ENCODE results near the gene NUS1. TPM values are rescaled to one million over a fixed set of nuclear protein-coding genes. Genes with fewer than 3 reads are reported as not detected.
"Not testable (repeated sequence)": the region's sequence is repeated elsewhere in the genome, so short reads cannot be mapped to it uniquely, and the experiment has no call there.

NUS1 gene
- total and polyA plus RNA-seq, 7 experiments from 2014 or later = 10.9 to 37.6 (median 20.4) TPM

DNA sequence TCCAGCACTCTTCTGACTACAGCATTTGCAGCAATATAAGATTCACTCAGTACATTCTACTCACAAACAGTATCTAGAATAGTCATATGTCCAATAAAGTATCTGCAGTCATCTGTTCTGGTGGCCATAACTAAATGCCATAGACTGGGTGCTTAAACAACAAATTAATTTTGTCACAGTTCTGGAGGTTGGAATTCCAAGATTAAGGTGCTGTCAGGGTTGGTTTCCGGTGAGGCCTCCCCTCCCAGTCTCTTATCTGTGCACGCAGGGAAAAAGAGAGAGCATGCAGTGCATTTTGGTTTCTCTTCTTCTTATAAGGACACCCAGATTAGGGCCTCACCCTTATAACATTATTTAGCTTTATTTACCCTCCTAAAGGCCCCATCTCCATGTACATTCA, 21.3 kb upstream of the NUS1 start:
- H3K9me3 Mint-ChIP-seq = peaks cover 0 to 1% (median 0%) of the 10 kb centered on the region in 11 donors
- H3K36me3 ChIP-seq (ENCODE audit: control insufficient read depth in 2 of 3, insufficient read depth in 3 of 3, low read length in 3 of 3) = no peaks in the 10 kb centered on the region
- H3K27me3 ChIP-seq (ENCODE audit: control insufficient read depth in 2 of 2, insufficient read depth in 2 of 2, low read length in 2 of 2) = no peaks in the 10 kb centered on the region
- H3K4me3 Mint-ChIP-seq = no peak overlapping the region
- intact Hi-C loops (cut with micrococcal nuclease) = no loop called here
- ATAC-seq (no peak), DNase-seq (no peak)
- no peak overlapping the region for H3K27ac Mint-ChIP-seq
- H3K27ac ChIP-seq (ENCODE audit: low read depth, low read length) = no peak overlapping the region
- H3K4me1 Mint-ChIP-seq = peaks cover 0 to 21% (median 3%) of the 10 kb centered on the region in 7 donors
- peaks cover 0 to 4% (median 0%) of the 10 kb centered on the region in 5 donors for H3K27me3 Mint-ChIP-seq
- no peaks in the 10 kb centered on the region for H3K4me1 ChIP-seq (ENCODE audit: control insufficient read depth in 2 of 2, insufficient read depth in 2 of 2, low read length in 2 of 2)
- H3K36me3 Mint-ChIP-seq = no peaks in the 10 kb centered on the region
- no peak overlapping the region for H3K4me3 ChIP-seq (ENCODE audit: low read length)
- ChIA-PET CTCF (no interaction called here), POLR2A (no interaction called here)
- H3K9me3 ChIP-seq (ENCODE audit: control insufficient read depth in 2 of 3, low read length in 3 of 3) = no peaks in the 10 kb centered on the region

DNA sequence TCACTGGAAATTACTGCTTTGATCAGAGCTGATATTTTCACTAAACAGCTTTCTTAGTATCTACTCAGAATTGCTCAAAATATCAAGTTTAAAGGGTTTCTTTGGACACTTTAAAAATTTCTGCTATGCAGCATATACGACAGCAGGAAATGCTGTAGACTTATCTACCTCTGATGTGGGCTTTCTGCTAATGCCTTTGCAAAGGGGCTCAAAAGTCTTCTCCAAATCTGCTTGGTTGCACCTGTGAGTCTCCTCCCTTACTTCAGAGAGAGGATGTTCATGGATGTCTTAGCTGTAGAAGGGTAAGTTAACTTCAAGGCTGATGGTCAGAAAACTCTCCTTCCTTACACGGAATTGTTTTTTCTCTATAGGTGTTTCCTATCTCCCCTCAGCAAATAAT, 19.9 kb upstream of the NUS1 start:
- Histone ChIP-seq H3K4me1 (ENCODE audit: control insufficient read depth in 2 of 2, insufficient read depth in 2 of 2, low read length in 2 of 2) (no peaks in the 10 kb centered on the region), H3K27me3 (ENCODE audit: control insufficient read depth in 2 of 2, insufficient read depth in 2 of 2, low read length in 2 of 2) (no peaks in the 10 kb centered on the region), H3K4me3 (ENCODE audit: low read length) (no peak overlapping the region), H3K9me3 (ENCODE audit: control insufficient read depth in 2 of 3, low read length in 3 of 3) (no peaks in the 10 kb centered on the region), H3K36me3 (ENCODE audit: control insufficient read depth in 2 of 3, insufficient read depth in 3 of 3, low read length in 3 of 3) (no peaks in the 10 kb centered on the region), H3K27ac (ENCODE audit: low read depth, low read length) (no peak overlapping the region)
- Mint-ChIP-seq H3K4me1 (peaks cover 0 to 21% (median 3%) of the 10 kb centered on the region in 7 donors), H3K27me3 (peaks cover 0 to 4% (median 0%) of the 10 kb centered on the region in 5 donors), H3K27ac (peak overlapping the region in 3 of 9 donors; percentile 12 to 39 (median 14)), H3K4me3 (peak overlapping the region in 1 of 10 donors; percentile 39), H3K9me3 (peaks cover 0 to 1% (median 0%) of the 10 kb centered on the region in 11 donors), H3K36me3 (no peaks in the 10 kb centered on the region)
- ChIA-PET POLR2A (no interaction called here), CTCF (no interaction called here)
- no peak for ATAC-seq
- intact Hi-C loops (cut with micrococcal nuclease) = no loop called here
- peak in 3 of 9 donors; percentile 13 to 24 (median 21) for DNase-seq

DNA sequence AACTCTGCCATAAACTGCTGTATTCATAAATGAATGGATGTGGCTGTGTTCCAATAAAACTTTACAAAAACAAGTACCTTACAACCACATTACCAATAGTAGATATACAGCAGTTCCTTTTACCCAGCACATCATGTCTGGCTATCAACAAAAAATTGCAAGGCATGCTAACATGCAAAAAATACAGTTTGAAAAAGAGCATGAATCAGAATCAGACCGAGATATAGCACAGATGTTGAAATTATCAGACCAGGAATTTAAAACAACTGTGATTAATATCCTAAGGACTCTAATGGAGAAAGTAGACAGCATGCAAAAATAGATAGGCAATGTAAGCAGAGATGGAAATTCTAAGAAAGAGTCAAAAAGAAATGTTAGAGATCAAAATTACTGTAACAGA, 8.4 kb upstream of the NUS1 start:
- ATAC-seq (no peak), DNase-seq (no peak)
- Mint-ChIP-seq H3K27me3 (peaks cover 0 to 3% (median 0%) of the 10 kb centered on the region in 5 donors), H3K4me1 (no peaks in the 10 kb centered on the region), H3K4me3 (no peak overlapping the region), H3K36me3 (peaks cover 0 to 9% (median 0%) of the 10 kb centered on the region in 5 donors), H3K9me3 (peaks cover 0 to 7% (median 0%) of the 10 kb centered on the region in 11 donors), H3K27ac (no peak overlapping the region)
- no peaks in the 10 kb centered on the region for H3K4me1 ChIP-seq (ENCODE audit: control insufficient read depth in 2 of 2, insufficient read depth in 2 of 2, low read length in 2 of 2)
- CTCF ChIA-PET = no interaction called here
- no peaks in the 10 kb centered on the region for H3K27me3 ChIP-seq (ENCODE audit: control insufficient read depth in 2 of 2, insufficient read depth in 2 of 2, low read length in 2 of 2)
- no peak overlapping the region for H3K27ac ChIP-seq (ENCODE audit: low read depth, low read length)
- intact Hi-C loops (cut with micrococcal nuclease) = no loop called here
- H3K36me3 ChIP-seq (ENCODE audit: control insufficient read depth in 2 of 3, insufficient read depth in 3 of 3, low read length in 3 of 3) = no peaks in the 10 kb centered on the region
- no peak overlapping the region for H3K4me3 ChIP-seq (ENCODE audit: low read length)
- POLR2A ChIA-PET = no interaction called here
- no peaks in the 10 kb centered on the region for H3K9me3 ChIP-seq (ENCODE audit: control insufficient read depth in 2 of 3, low read length in 3 of 3)

DNA sequence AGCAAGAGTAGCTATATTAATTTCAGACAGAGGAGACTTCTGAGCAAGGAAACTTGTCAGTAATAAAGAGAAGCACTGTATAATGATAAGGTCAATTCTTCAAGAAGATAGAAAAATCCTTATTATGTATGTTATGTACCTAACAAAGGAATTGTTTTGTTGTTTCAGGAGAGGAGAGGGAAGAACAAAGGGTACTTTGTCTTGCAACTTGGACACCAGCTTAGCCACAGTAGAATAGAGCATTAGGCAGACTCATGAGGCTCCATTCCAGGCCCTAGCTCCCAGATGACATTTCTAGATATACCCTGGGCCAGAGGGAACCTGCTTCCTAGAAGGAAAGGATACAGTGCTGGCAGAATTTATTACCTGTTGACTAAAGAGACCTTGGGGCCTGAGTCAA, 6.5 kb upstream of the NUS1 start:
- H3K27ac Mint-ChIP-seq = no peak overlapping the region
- ChIA-PET CTCF (interaction anchor here (0.6 kb wide), 1 partner anchor 50 kb away, joined by 4 read pairs; no protein-coding TSS in a partner anchor), POLR2A (no interaction called here)
- no peak overlapping the region for H3K4me3 Mint-ChIP-seq
- ATAC-seq (no peak), DNase-seq (no peak)
- intact Hi-C loops (cut with micrococcal nuclease) = no loop called here
- no peak overlapping the region for H3K4me3 ChIP-seq (ENCODE audit: low read length)
- peaks cover 0 to 5% (median 2%) of the 10 kb centered on the region in 7 donors for H3K4me1 Mint-ChIP-seq
- H3K27me3 ChIP-seq (ENCODE audit: control insufficient read depth in 2 of 2, insufficient read depth in 2 of 2, low read length in 2 of 2) = no peaks in the 10 kb centered on the region
- H3K36me3 ChIP-seq (ENCODE audit: control insufficient read depth in 2 of 3, insufficient read depth in 3 of 3, low read length in 3 of 3) = no peaks in the 10 kb centered on the region
- H3K9me3 ChIP-seq (ENCODE audit: control insufficient read depth in 2 of 3, low read length in 3 of 3) = no peaks in the 10 kb centered on the region
- peaks cover 0 to 3% (median 0%) of the 10 kb centered on the region in 5 donors for H3K27me3 Mint-ChIP-seq
- peaks cover 0 to 5% (median 0%) of the 10 kb centered on the region in 5 donors for H3K36me3 Mint-ChIP-seq
- no peak overlapping the region for H3K27ac ChIP-seq (ENCODE audit: low read depth, low read length)
- no peaks in the 10 kb centered on the region for H3K4me1 ChIP-seq (ENCODE audit: control insufficient read depth in 2 of 2, insufficient read depth in 2 of 2, low read length in 2 of 2)
- H3K9me3 Mint-ChIP-seq = peaks cover 0 to 7% (median 0%) of the 10 kb centered on the region in 11 donors

DNA sequence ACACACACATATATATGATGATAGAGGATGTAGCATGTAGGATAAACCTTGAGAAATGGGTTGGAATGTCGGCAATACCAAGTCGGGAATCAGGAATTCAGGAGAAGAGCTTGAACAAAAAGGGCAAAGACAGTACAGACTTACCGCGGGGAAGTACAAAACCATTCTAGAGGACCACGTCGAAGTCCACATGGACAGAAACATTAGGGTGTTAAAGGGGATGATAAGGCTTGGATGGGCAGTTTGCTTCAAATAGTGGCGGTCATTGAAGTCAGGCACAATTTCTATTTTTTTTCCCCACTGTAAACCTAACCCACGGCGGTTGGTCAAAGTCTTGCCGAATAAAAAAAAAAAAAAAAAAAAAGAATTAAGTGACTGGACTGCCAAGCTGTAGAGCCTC, 766 bp upstream of the NUS1 start:
- H3K9me3 Mint-ChIP-seq = peaks cover 0 to 2% (median 0%) of the 10 kb centered on the region in 11 donors
- Histone ChIP-seq H3K27me3 (ENCODE audit: control insufficient read depth in 2 of 2, insufficient read depth in 2 of 2, low read length in 2 of 2) (no peaks in the 10 kb centered on the region), H3K4me1 (ENCODE audit: control insufficient read depth in 2 of 2, insufficient read depth in 2 of 2, low read length in 2 of 2) (peaks cover 24 to 25% of the 10 kb centered on the region in 2 donors), H3K4me3 (ENCODE audit: low read length) (peak overlapping the region; percentile 95), H3K9me3 (ENCODE audit: control insufficient read depth in 2 of 3, low read length in 3 of 3) (no peaks in the 10 kb centered on the region), H3K27ac (ENCODE audit: low read depth, low read length) (peak overlapping the region; percentile 74), H3K36me3 (ENCODE audit: control insufficient read depth in 2 of 3, insufficient read depth in 3 of 3, low read length in 3 of 3) (peaks cover 0 to 1% (median under 1%) of the 10 kb centered on the region in 3 experiments)
- peaks cover 0 to 12% (median 10%) of the 10 kb centered on the region in 5 donors for H3K36me3 Mint-ChIP-seq
- intact Hi-C loops (cut with micrococcal nuclease) = loop anchor here (10.0 kb wide), 3 partner anchors 1010 to 1400 kb away; partner anchors contain the start of genes MCM9 (in 1 of the 2), TSPYL1 (in 1 of the 2) and ZUP1 (in 1 of the 2)
- peak overlapping the region; percentile 85 to 98 (median 94) for H3K4me3 Mint-ChIP-seq
- no peak for DNase-seq
- ChIA-PET POLR2A (no interaction called here), CTCF (interaction anchor here (1.0 kb wide), 1 partner anchor 11 kb away, joined by 3 read pairs; no protein-coding TSS in a partner anchor)
- peaks cover 0 to 2% (median 0%) of the 10 kb centered on the region in 5 donors for H3K27me3 Mint-ChIP-seq
- peaks cover 36 to 51% (median 46%) of the 10 kb centered on the region in 7 donors for H3K4me1 Mint-ChIP-seq
- no peak for ATAC-seq
- H3K27ac Mint-ChIP-seq = peak overlapping the region in 8 of 9 donors; percentile 60 to 98 (median 89)

DNA sequence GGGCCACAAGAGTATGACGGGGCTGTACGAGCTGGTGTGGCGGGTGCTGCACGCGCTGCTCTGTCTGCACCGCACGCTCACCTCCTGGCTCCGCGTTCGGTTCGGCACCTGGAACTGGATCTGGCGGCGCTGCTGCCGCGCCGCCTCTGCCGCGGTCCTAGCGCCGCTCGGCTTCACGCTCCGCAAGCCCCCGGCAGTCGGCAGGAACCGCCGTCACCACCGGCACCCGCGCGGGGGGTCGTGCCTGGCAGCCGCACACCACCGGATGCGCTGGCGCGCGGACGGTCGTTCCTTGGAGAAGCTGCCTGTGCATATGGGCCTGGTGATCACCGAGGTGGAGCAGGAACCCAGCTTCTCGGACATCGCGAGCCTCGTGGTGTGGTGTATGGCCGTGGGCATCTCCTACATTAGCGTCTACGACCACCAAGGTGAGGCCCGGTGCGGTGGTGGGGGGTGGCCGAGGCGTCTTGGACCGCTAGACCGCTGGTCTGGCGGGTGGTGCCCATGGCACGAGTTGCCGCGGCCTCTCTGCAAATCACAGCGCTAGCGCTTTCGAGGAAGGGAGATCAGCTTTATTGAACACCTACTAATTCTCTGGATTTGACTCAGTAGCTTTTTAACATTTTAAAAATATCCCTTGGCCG, 511 bp downstream of the NUS1 start:
- Mint-ChIP-seq H3K27ac (peak overlapping the region; percentile 81 to 98 (median 91)), H3K36me3 (peaks cover 0 to 25% (median 15%) of the 10 kb centered on the region in 5 donors), H3K4me3 (peak overlapping the region; percentile 85 to 98 (median 94)), H3K9me3 (peaks cover 0 to 11% (median 0%) of the 10 kb centered on the region in 11 donors), H3K4me1 (peaks cover 43 to 63% (median 59%) of the 10 kb centered on the region in 7 donors)
- CTCF ChIA-PET; H3K36me3 ChIP-seq (ENCODE audit: control insufficient read depth in 2 of 3, insufficient read depth in 3 of 3, low read length in 3 of 3); H3K27me3 ChIP-seq (ENCODE audit: control insufficient read depth in 2 of 2, insufficient read depth in 2 of 2, low read length in 2 of 2); H3K27me3 Mint-ChIP-seq; POLR2A ChIA-PET; H3K9me3 ChIP-seq (ENCODE audit: control insufficient read depth in 2 of 3, low read length in 3 of 3): not testable (repeated sequence)
- Histone ChIP-seq H3K4me1 (ENCODE audit: control insufficient read depth in 2 of 2, insufficient read depth in 2 of 2, low read length in 2 of 2) (peaks cover 24 to 28% of the 10 kb centered on the region in 2 donors), H3K27ac (ENCODE audit: low read depth, low read length) (peak overlapping the region; percentile 74), H3K4me3 (ENCODE audit: low read length) (peak overlapping the region; percentile 95)
- ATAC-seq (peak; percentile 58), DNase-seq (peak in 4 of 9 donors; percentile 4 to 29 (median 16))
- intact Hi-C loops (cut with micrococcal nuclease) = loop anchor here (1.0 to 10.0 kb wide), 18 partner anchors 73 to 1675 kb away; partner anchors contain the start of genes DCBLD1 (in 2 of the 2), GOPC (in 2 of the 2), ZUP1 (in 2 of the 2) and ASF1A (in 1 of the 2)

Measured in naive thymus-derived CD4-positive, alpha-beta T cell (primary cell).